Hematopoietic multipotent progenitor cell treated with erythropoietin and hydrocortisone succinate and interleukin-3 and kit ligand, for 4 days (in vitro differentiated cells): ENCODE measurements around the gene DGKA.
"Not testable (repeated sequence)": the region's sequence is repeated elsewhere in the genome, so short reads cannot be mapped to it uniquely, and the experiment has no call there.

ENCODE experiments used
- DNase-seq: peaks from one replicate; pipeline ENCODE4 v3.0.0-alpha.2; 2015

The DGKA gene

GRCh38 chr12:55999999-56000540 lies 69.1 kb downstream of the DGKA start:
- DNase-seq = not testable (repeated sequence)

GRCh38 chr12:56001487-56002100 lies 70.6 kb downstream of the DGKA start:
- no peak for DNase-seq

GRCh38 chr12:56003376-56003775 lies 72.4 kb downstream of the DGKA start:
- DNase-seq = not testable (repeated sequence)
